ENCODE data around the gene ELFN2. TPM values are rescaled to one million over a fixed set of nuclear protein-coding genes. Genes with fewer than 3 reads are reported as not detected.
A peak's percentile ranks its signal among the peaks of the same experiment; 100 is the strongest.
"Not testable (repeated sequence)": the region's sequence is repeated elsewhere in the genome, so short reads cannot be mapped to it uniquely, and the experiment has no call there.

The ELFN2 gene, protein sequence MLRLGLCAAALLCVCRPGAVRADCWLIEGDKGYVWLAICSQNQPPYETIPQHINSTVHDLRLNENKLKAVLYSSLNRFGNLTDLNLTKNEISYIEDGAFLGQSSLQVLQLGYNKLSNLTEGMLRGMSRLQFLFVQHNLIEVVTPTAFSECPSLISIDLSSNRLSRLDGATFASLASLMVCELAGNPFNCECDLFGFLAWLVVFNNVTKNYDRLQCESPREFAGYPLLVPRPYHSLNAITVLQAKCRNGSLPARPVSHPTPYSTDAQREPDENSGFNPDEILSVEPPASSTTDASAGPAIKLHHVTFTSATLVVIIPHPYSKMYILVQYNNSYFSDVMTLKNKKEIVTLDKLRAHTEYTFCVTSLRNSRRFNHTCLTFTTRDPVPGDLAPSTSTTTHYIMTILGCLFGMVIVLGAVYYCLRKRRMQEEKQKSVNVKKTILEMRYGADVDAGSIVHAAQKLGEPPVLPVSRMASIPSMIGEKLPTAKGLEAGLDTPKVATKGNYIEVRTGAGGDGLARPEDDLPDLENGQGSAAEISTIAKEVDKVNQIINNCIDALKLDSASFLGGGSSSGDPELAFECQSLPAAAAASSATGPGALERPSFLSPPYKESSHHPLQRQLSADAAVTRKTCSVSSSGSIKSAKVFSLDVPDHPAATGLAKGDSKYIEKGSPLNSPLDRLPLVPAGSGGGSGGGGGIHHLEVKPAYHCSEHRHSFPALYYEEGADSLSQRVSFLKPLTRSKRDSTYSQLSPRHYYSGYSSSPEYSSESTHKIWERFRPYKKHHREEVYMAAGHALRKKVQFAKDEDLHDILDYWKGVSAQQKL
- 0.76 and 3.1 TPM in 2 replicates for total RNA-seq (2014; rRNA removed; shearing (Covaris generic))

DNA sequence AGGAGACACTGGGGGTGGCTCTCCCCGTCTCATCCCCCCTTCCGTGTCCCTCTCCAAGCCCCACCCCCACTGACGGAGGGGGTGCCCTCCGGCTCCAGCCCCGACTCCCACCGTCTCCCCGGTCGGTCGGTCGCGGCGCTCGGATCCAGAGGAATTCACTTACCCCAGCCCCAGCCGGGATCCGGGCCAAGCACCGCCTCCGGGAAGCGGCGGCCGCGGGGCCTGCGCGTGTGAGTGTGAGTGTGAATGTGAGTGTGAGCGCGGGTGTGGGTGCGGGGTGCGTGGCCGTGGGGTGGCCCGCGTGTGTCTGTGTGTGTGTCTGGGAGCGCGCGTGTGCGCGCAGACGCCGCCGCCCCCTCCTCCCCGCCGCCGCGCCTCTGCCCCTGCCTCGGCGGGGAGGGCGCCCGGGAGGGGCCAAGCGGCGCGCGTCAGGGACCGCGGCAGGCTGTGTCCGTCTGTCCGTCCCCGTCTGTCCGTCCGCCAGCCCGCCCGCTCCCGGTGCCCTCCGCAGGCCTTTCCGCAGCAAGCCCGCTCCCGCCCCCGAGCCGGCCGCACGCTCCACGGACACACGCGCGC is at the start of gene ELFN2:
Gene ELFN2, minus strand, starts transcription at position 345 of the 576 bp plus-strand sequence. CDS start 51,945 bp downstream, outside the sequence.
- DNase-seq (ENCODE audit: low read depth): no peak

DNA sequence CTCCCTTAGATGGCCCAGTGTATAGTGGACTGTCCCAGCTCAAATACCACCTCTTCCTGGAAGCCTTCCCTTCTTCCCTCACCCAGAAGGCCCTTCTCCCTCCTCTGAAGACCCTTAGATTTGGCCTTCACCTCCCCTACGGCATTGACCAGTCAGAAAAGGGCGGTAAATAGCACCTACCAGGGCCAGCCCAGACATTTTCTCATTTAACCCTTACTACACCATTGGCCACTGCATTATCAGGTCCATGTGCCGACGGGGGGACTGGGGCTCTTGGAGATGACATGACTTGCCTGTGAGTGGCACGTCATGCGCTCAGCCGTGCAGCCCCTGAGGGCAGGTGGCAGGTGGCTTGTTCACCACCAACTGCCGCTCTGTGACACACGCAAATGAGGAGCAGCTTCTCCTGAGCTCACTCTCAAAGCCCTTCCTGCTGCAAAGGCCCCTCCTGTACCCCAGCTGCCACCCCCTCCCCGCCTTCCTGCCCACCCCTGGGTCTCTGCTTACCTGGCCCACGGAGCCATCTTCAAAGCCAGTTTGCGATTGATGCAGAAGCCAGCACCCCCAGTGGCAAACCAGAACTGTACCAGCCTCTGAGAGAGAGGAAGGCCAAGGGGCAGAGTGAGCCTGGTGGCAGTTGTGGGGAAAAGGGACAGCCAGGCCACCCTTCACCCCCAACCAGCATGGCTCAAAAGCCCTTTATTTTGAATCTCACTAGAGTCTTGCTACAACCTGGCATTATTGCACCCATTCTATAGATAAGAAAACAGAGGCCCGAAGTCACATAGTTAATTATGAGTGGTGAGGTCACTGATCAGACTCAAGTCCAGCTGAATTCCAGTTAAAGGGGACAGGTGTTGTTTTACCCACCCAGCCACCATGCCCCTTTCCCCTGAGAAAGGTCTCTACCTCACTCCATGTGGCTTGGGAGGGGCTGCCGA is 49.4 kb upstream of the ELFN2 start:
- no peak for DNase-seq (ENCODE audit: low read depth)

DNA sequence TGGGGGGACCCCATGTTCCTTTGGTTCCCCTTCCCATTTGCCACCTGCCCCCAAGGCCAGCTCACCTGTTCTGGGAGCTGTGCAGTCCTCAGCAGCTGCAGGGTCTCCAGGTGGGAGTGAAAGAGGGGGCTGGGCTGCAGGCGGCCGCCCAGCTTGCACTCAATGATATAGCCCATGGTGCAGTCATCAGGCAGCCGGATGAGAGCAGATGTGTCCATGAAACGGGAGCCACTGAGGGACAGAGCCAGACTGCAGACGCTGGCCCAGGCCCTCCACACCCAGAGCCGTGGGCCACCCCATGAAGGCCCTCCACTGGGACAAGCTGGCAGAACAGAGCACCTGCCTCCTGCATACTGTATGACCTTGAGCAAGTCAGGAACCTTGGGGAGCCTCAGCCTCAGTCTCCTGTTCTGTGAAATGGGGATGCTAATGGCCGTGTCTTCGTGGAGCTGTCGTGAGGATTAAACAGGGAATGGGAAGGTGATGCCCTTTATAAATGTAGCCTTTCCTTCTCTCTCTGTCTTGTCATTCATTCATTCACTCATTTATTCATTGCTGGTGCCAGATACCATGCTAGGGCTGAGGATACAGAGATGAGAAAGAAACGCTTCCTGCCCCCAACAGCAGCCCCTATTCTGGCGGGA is 47.3 kb upstream of the ELFN2 start:
- DNase-seq (ENCODE audit: low read depth): no peak

DNA sequence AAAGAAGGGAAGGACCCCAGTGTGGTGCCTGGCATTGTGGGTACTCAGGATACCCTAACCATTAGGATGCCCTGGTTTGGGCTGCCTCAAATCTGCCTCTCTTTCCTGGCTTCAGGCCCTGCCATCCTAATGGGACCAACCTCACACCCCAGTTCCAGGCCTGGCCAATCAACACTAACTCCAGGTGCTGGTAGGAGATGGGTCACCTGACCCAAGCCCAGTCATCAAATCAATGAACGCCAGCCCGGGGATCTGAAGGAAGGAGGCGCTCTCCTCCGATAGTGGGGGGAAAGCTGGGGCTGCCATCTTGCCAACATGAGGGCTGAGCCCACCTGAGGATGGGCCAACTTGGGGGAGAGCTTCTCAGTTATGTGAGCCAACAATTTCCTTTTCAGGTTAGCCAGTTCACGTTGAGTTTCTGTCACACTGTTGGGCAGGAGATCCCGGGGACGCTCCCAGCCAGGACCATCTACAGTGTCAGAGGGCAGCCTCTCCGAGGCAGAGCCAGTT is 46.2 kb upstream of the ELFN2 start:
- DNase-seq (ENCODE audit: low read depth): no peak

DNA sequence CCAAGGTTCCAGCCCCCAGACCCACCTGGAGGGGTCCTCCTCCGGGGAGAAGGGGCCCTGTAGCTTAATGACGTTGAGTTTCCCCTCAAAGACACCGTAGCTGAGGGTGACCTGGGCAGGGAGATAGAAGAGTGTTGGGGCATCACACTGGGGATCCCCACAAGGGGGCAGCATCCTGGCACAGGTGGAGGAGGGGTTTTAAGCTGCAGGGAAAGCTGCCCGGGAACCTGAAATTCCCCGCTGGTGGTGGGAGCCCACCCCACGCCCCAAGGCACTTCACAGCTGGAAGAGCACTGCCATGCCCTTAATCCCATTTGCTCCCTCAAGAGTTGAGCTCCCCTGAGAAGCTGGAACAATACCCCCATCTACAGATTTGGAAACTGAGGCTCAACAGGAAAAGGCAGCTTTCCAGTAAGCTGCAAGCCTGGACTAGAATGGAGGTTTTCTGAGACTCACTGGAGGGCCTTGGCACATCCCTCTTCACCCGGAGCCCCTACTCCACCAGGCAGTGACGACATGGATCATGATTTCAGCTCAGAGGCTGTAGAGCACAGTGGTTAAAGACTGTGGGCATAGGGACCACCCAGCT is 45.2 kb upstream of the ELFN2 start:
- peak; percentile 37 for DNase-seq (ENCODE audit: low read depth)

DNA sequence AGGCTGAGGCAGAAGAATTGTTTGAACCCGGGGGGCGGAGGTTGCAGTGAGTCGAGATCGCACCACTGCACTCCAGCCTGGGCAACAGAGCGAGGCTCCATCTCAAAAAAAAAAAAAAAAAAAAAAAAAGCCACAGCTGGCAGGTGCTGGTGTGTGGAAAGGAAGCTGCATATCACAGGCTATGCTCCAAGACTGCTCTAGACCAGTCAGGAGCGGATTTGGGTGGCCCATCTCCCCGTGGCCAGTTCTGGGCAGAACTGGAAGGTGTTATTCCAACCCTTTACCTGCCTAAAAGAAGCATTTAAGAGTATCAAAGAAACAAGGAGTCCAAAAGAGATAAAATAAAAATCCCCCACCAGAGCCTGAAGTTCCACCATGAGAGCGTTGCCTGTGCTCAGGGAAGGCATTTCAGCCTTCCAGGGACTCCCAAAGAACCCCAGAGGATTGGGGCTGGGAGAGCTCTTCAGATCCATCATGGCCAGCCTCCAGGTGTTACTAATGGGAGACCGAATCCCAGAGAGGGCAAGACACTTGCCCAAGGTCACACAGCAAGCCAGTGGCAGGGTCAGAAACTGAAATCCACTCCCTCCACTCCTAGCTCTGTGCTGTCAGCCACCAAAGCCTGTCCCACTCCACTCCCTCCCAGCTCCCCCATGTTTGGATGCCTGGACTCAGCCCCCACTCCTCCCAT is 44.6 kb upstream of the ELFN2 start:
- no peak for DNase-seq (ENCODE audit: low read depth)

DNA sequence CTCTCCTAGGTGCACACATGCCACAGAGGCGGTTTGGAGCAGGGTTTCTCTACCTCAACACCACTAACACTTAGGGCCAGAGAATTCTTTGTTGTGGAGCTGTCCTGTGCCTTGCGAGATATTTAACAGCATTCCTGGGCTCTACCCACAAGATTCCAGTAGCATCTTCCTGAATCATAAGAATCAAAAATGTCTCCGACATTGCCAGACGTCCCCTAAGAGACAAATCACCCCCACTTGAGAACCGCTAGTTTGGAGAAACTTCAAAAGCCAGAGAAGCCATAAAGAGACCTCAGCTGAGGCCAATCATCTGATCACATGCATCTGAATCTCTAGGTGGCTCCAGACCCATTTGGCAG is 42.8 kb upstream of the ELFN2 start:
- DNase-seq (ENCODE audit: low read depth): no peak

DNA sequence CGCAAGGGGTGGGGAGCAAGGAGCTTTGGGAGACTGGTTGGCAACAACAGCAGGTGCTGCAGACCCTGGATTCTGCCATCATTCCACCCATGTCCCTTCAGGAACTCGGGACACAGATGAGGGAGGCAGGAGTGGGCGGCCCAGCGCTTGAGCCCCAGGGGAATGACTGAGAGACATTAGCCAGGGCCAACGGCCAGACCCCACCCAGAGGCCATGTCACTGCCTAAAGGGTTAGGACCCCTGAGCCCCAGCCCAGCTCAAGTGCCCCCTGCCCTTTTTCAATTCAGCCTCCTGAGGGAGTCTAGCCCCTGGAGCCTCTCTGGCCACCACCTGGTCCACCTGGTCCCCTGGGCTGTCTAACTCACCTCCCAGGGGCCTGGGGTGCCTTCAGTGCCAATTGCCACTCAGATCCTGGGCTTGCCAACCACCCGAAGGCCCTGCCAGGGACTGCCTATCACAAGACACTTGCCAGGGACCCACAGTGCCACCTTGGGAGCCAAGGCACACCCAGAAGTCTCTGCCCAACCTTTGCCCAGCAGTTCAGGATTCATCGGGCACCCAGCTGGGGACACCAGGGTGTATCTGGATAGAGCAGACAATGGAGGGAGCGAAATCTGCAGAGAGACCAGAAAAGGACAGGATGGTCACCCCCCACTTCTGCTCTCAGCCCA is 42.3 kb upstream of the ELFN2 start:
- no peak for DNase-seq (ENCODE audit: low read depth)

DNA sequence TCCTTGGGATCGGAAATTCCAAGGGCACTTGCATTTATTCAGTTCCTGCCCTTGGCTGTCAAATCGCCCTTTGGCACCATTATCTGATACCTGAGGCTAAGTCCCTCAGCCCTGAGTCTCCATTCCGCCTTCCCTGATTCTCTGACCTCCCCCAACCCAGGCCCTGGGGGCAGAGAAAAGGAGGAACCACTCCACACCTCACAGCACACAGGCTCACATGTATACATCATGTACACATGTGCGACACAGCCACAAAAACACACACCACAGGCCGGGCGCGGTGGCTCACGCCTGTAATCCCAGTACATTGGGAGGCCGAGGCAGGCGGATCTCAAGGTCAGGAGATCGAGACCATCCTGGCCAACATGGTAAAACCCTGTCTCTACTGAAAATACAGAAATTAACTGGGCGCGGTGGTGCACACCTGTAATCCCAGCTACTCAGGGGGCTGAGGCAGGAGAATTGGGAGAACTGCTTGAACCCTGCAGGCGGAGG is 41.0 kb upstream of the ELFN2 start:
- DNase-seq (ENCODE audit: low read depth): not testable (repeated sequence)

DNA sequence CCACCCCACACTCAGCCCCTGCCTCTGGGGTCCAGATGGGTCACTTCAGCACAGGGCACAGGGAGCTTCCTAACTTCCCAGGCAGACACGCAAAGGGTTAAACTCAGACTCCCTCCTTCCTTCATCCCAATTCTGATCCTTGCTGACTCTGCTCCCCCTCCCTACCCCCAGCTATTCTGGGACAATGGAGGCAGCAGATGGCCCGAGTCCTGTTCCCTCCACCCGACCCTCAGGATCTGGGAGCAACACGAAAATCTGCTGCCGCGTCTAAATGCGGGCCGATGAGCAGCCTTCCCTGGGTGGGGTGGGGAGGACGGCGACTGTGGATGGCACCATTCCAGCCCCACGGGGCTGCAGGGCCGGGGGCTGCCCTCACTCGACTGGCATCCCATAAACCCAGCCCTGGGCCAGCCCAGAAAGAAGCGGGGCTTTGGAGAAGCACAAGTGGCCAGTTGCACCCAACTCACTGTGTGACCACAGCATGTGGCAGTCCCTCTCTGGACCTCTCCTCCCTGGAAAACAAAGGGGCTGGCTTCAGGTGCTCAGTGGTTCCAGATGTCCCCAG is 40.2 kb upstream of the ELFN2 start:
- DNase-seq (ENCODE audit: low read depth): no peak

DNA sequence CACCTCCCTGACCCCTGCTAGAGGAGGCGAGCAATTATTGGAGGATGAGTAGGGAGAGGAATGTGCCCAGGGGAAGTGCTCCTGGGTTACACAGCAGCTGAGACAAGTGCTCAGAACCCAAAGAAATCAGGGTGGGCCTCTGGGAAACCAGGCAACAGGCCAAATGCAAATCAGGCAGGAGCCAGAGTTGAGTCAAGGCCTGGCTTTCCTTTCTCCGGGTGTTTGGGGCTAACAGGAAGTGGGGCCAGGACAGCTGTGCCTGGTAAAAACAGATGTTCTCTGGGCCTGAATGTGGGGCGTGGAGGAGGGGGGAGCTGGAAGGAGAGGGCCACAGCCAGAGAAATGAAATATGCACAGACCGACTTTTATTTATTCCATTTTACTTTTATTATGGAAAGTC is 36.9 kb upstream of the ELFN2 start:
- no peak for DNase-seq (ENCODE audit: low read depth)

DNA sequence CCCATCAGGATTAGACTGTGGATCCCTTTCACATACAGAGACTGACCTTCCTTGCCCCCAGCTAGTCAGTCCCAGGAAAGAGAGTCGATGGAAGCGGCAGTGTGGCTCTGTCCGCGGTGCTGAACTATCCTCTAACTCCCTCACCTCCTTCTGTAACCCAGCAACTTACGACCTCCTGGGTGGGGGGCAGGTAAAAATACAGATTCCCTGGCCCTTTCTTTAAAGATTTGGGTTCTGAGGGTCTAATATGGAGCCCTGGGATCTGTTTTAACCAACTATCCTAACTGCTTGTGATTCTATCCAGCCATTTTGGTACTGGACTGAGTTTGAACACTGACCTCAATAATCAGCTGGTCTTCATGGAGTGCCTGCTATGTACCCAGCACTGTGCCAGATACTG is 35.7 kb upstream of the ELFN2 start:
- DNase-seq (ENCODE audit: low read depth): peak; percentile 35

DNA sequence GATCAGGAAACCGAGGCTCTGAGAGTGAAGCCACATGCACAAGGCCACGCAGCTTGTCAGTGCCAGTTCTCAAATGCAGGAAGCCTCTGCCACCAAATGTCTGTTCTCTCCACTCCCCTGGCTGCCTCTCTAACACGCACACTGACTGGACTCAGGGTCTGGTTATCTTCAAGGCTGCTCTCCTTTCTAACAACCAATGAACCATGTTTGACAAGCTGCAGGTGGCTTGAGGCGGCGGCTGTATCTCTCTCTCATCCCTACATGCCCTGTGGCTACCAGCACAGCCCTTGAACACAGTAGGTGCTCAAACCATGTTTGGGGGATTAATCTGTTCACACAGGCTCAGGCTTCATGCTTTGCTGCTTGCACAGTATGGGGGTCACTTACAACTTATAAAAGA is 35.2 kb upstream of the ELFN2 start:
- no peak for DNase-seq (ENCODE audit: low read depth)

DNA sequence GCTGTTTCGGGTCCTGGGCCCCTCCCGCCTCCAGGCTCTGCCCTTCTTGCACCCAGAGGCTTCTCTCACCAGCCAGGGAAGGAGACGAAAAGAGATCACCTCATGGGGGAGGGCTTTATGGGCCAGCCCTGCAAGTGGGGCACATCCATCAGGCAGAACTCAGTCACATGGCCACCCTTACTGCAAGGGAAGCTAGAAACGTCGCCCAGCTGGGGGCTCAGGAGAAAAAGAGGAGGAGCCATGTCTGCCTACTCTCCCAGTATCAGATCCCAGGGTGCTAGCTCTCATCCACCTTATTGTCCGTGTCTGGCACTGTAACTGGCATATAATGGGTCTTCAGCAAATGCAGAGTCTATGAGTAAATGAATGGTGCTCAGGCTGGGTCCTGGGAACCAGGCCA is 34.7 kb upstream of the ELFN2 start:
- no peak for DNase-seq (ENCODE audit: low read depth)

DNA sequence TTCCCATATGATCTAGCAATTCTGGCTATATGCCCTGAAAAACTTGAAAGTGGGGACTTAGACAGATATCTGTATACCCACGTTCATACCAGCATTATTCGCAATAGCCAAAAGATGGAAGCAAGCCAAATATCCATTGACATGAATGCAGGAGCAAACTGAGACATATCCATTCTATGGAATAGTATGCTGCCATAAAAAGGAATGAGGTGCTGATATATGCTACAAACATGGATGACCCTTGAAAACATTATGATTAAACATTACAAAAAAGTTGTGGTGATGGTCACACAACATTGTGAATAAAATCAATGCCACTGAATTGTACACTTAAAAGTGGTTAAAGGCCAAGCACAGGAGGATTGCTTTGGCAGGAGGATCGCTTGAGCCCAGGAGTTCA is 33.4 kb upstream of the ELFN2 start:
- no peak for DNase-seq (ENCODE audit: low read depth)

DNA sequence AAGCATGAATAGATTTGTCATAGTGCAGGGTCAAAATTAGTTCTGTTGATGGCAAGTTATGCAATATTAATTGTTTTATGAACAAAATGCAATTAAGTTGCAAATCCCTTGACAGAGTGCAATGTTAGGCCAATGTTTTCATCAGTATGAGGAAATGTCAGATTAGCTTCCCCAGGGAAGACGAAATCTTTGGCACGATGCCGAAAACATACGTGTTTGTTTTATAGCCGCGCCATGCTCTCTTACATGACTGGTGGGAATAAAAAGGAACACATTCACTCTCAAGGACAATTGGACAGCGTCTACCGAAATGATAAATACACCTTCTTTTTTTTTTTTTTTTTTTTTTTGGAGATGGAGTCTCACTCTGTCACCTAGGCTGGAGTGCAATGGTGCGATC is 31.9 kb upstream of the ELFN2 start:
- no peak for DNase-seq (ENCODE audit: low read depth)

DNA sequence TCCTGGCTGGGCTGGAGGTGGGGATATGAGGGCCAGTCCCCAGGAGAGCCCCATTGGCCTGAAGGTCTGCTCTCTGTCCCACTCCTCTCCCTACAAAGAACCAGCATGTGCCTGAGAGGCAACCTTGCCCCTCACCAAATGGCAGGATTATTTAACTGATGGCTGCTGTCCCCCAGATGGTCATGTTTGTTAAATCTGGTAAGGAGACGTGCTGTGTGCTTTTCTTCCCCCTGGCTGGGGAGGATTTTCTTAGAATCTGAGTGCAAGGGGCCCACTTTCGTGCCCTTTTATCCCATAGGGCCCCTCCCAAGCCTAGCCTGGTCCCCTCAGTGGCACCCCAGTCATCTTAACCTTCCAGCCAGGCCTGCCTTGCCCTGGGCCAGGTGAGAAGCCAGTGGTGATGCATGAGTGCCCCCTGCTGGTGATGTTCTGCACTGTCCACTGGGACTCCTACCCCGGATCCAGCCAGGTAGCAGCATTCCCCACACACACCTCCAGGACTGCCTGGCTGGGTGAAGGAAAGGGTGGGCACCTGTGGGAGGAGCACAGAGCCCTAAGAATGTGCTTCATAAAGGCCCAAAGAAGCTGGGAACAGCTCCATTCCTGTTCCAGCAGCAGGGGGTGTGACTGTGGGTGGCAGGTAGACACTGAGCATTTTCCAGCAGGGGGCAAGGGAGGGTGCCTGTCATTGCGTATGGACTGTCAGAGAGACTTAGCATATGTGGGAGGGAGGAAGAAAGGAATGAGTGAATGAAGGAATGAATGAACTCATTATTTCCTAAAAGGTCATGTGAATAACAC is 30.0 kb upstream of the ELFN2 start:
- peak; percentile 62 for DNase-seq (ENCODE audit: low read depth)

DNA sequence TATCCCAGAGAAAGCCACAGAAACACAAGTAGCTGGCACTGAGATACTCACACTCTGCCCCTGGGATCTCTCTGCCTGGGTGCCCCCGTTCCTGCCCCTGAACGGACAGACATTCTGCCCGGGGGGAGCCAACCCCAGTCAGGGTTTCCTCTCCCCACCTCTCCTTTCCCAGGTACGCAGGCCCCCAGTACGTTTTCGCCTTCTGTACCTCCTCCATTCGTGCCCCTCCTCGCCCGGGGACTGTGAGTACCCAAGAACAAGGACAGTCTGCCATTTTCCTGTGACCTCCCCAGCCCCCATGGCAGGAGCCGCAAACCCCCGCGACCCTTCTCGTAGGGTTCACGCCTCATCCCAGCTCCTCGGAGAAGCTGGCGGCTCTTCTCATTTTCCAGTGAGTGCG is 29.1 kb upstream of the ELFN2 start:
- no peak for DNase-seq (ENCODE audit: low read depth)

All from M059J (cell line).